ENCODE data around the gene CEP20.

The CEP20 gene

GRCh38 chr16:15874745-15875314, 13.6 kb downstream of the CEP20 start:
- H3K4me1 ChIP-seq (ENCODE audit: low read depth, poor library complexity, severe bottlenecking) = peaks cover 11% of the 10 kb centered on the region
- no peaks in the 10 kb centered on the region for H3K27me3 ChIP-seq (ENCODE audit: insufficient read depth, low read depth)
- no peak overlapping the region for H3K9ac ChIP-seq
- peak; percentile 72 for TF ChIP-seq CTCF (conservative IDR thresholded peaks at IDR 0.05; ENCODE audit: low read depth, low read length)
- no peaks in the 10 kb centered on the region for H3K79me2 ChIP-seq (ENCODE audit: insufficient read depth, low read depth)
- H3K36me3 ChIP-seq (ENCODE audit: insufficient read depth) = no peaks in the 10 kb centered on the region
- no peak overlapping the region for H3K4me2 ChIP-seq
- no peak overlapping the region for H3K4me3 ChIP-seq (IDR thresholded peaks at IDR 0.05; ENCODE audit: insufficient read depth, low read depth, low read length)
- no peak overlapping the region for H2AFZ ChIP-seq (ENCODE audit: low read depth)
- H4K20me1 ChIP-seq (ENCODE audit: insufficient read depth) = no peaks in the 10 kb centered on the region
- H3K27ac ChIP-seq = no peak overlapping the region

GRCh38 chr16:15873737-15874136, 14.7 kb downstream of the CEP20 start:
- TF ChIP-seq CTCF (conservative IDR thresholded peaks at IDR 0.05; ENCODE audit: low read depth, low read length) = no peak
- H3K27ac ChIP-seq = no peak overlapping the region
- no peaks in the 10 kb centered on the region for H3K27me3 ChIP-seq (ENCODE audit: insufficient read depth, low read depth)
- H4K20me1 ChIP-seq (ENCODE audit: insufficient read depth) = no peaks in the 10 kb centered on the region
- H3K4me2 ChIP-seq = no peak overlapping the region
- H2AFZ ChIP-seq (ENCODE audit: low read depth) = no peak overlapping the region
- peaks cover 1% of the 10 kb centered on the region for H3K4me1 ChIP-seq (ENCODE audit: low read depth, poor library complexity, severe bottlenecking)
- H3K4me3 ChIP-seq (IDR thresholded peaks at IDR 0.05; ENCODE audit: insufficient read depth, low read depth, low read length) = no peak overlapping the region
- no peaks in the 10 kb centered on the region for H3K36me3 ChIP-seq (ENCODE audit: insufficient read depth)
- no peak overlapping the region for H3K9ac ChIP-seq
- no peaks in the 10 kb centered on the region for H3K79me2 ChIP-seq (ENCODE audit: insufficient read depth, low read depth)

GRCh38 chr16:15873301-15873700, 15.1 kb downstream of the CEP20 start:
- Histone ChIP-seq H2AFZ (ENCODE audit: low read depth) (no peak overlapping the region), H3K79me2 (ENCODE audit: insufficient read depth, low read depth) (no peaks in the 10 kb centered on the region), H3K36me3 (ENCODE audit: insufficient read depth) (no peaks in the 10 kb centered on the region), H3K9ac (no peak overlapping the region), H3K4me3 (IDR thresholded peaks at IDR 0.05; ENCODE audit: insufficient read depth, low read depth, low read length) (no peak overlapping the region), H3K27ac (no peak overlapping the region), H4K20me1 (ENCODE audit: insufficient read depth) (no peaks in the 10 kb centered on the region), H3K4me1 (ENCODE audit: low read depth, poor library complexity, severe bottlenecking) (no peaks in the 10 kb centered on the region), H3K4me2 (no peak overlapping the region), H3K27me3 (ENCODE audit: insufficient read depth, low read depth) (no peaks in the 10 kb centered on the region)
- TF ChIP-seq CTCF (conservative IDR thresholded peaks at IDR 0.05; ENCODE audit: low read depth, low read length) = no peak

GRCh38 chr16:15870011-15870410, 18.4 kb downstream of the CEP20 start:
- Histone ChIP-seq H3K4me3 (IDR thresholded peaks at IDR 0.05; ENCODE audit: insufficient read depth, low read depth, low read length) (no peak overlapping the region), H3K36me3 (ENCODE audit: insufficient read depth) (no peaks in the 10 kb centered on the region)
- TF ChIP-seq CTCF (conservative IDR thresholded peaks at IDR 0.05; ENCODE audit: low read depth, low read length) = no peak

More at GRCh38 chr16:15870011-15870410, 18.4 kb downstream of the CEP20 start:
- no peak overlapping the region for H3K4me2 ChIP-seq
- H2AFZ ChIP-seq (ENCODE audit: low read depth) = no peak overlapping the region
- no peaks in the 10 kb centered on the region for H3K4me1 ChIP-seq (ENCODE audit: low read depth, poor library complexity, severe bottlenecking)
- no peaks in the 10 kb centered on the region for H4K20me1 ChIP-seq (ENCODE audit: insufficient read depth)
- no peaks in the 10 kb centered on the region for H3K27me3 ChIP-seq (ENCODE audit: insufficient read depth, low read depth)
- H3K9ac ChIP-seq = no peak overlapping the region
- H3K27ac ChIP-seq = no peak overlapping the region
- H3K79me2 ChIP-seq (ENCODE audit: insufficient read depth, low read depth) = no peaks in the 10 kb centered on the region
